Right lobe of liver (tissue), 4 donors: ENCODE results near the gene TMEM33.

Experiments
- POLR2A ChIP-seq: fragments of 450-650 bp; IDR thresholded peaks from one replicate; pipeline ENCODE4 v1.6.1; 2017; ENCODE audit warnings: antibody characterized with exemption, mild to moderate bottlenecking
- TF ChIP-seq, protein P1 (sequence below), 4 donors: fragments of 200-600 bp in 3 of 4; fragments of 450-650 bp in 1 of 4; IDR thresholded peaks; one replicate each; pipeline versions ENCODE4 v1.5.1 to v1.8.0; 2016 to 2022; ENCODE audit warnings: antibody characterized with exemption in 4 of 4, mild to moderate bottlenecking in 2 of 4
- donor health status: DM: no; HTN: no; CAD: no.
- donor health status: DM: no; HTN: no; CAD: no.
- donor health status: DM: no; HTN: yes; CAD: no.

DNA sequence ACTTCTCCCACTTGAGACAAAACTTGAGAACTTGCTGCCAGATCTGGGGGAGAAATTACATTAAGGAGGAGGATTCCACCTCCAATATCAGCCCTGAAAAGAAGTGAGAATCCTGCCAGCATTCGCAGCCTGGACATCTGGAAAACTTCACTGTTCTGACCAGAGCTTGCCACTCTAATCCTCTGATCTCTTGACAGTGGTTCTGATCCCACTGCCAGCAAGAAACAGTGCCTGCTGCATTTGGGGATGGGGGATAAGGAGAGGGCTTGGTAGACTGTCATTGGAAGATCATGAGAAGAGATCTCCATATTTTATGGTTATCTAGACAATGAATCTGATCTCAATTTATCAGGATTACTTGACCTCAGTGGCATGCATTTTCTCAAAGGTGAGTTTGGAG, 49.8 kb upstream of the TMEM33 start:
- TF ChIP-seq POLR2A, result no peak
- TF ChIP-seq, protein P1, sequence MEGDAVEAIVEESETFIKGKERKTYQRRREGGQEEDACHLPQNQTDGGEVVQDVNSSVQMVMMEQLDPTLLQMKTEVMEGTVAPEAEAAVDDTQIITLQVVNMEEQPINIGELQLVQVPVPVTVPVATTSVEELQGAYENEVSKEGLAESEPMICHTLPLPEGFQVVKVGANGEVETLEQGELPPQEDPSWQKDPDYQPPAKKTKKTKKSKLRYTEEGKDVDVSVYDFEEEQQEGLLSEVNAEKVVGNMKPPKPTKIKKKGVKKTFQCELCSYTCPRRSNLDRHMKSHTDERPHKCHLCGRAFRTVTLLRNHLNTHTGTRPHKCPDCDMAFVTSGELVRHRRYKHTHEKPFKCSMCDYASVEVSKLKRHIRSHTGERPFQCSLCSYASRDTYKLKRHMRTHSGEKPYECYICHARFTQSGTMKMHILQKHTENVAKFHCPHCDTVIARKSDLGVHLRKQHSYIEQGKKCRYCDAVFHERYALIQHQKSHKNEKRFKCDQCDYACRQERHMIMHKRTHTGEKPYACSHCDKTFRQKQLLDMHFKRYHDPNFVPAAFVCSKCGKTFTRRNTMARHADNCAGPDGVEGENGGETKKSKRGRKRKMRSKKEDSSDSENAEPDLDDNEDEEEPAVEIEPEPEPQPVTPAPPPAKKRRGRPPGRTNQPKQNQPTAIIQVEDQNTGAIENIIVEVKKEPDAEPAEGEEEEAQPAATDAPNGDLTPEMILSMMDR (IDR thresholded peaks at IDR 0.05), result no peak
